Measurements from ENCODE around the gene CHADL.

DNA sequence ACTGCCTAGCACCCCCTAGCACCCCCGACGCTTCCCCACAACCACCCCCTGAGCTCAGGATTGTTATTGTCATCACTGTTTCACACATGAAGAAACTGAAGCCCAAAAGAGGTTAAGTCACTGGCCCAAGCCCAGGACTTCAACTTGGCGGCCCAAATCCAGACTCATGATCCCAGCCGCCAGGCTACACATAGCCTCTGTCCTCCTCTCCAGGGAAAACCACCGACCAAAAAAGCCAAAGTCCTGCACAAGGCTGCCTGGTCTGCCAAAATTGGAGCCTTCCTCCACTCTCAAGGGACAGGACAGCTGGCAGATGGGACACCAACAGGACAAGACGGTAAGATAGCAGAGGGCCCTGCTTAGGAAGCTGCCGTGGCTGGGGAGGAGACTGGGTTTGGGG is 24.8 kb downstream of the CHADL start:
- TF ChIP-seq SIN3A (IDR thresholded peaks at IDR 0.05; ENCODE audit: borderline replicate concordance, insufficient read depth, low read depth, low read length) (no peak), POLR2AphosphoS5 (IDR thresholded peaks at IDR 0.05; ENCODE audit: low read depth, low read length) (no peak)
- TF ChIP-seq, protein P1, sequence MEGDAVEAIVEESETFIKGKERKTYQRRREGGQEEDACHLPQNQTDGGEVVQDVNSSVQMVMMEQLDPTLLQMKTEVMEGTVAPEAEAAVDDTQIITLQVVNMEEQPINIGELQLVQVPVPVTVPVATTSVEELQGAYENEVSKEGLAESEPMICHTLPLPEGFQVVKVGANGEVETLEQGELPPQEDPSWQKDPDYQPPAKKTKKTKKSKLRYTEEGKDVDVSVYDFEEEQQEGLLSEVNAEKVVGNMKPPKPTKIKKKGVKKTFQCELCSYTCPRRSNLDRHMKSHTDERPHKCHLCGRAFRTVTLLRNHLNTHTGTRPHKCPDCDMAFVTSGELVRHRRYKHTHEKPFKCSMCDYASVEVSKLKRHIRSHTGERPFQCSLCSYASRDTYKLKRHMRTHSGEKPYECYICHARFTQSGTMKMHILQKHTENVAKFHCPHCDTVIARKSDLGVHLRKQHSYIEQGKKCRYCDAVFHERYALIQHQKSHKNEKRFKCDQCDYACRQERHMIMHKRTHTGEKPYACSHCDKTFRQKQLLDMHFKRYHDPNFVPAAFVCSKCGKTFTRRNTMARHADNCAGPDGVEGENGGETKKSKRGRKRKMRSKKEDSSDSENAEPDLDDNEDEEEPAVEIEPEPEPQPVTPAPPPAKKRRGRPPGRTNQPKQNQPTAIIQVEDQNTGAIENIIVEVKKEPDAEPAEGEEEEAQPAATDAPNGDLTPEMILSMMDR (IDR thresholded peaks at IDR 0.05), result no peak
